Fibroblast of skin of right quadriceps (primary cell): Measurements from ENCODE around the gene STAG3.
"Not testable (repeated sequence)": the region's sequence is repeated elsewhere in the genome, so short reads cannot be mapped to it uniquely, and the experiment has no call there.

Source experiments
- DNase-seq: peaks from one replicate; pipeline ENCODE4 v3.0.0-alpha.2; 2013

Gene STAG3

GRCh38 chr7:100176096-100177044 lies 1.3 kb upstream of the STAG3 start:
- DNase-seq: no peak

GRCh38 chr7:100180084-100180483 lies 2.4 kb downstream of the STAG3 start:
- DNase-seq: not testable (repeated sequence)

GRCh38 chr7:100182616-100183015 lies 4.9 kb downstream of the STAG3 start:
- not testable (repeated sequence) for DNase-seq

GRCh38 chr7:100183090-100183489 lies 5.4 kb downstream of the STAG3 start:
- DNase-seq: not testable (repeated sequence)

- DNase-seq: no peak
These were observed 8.0 kb downstream of the STAG3 start for GRCh38 chr7:100185726-100186125.

- no peak for DNase-seq
These were observed 11.3 kb downstream of the STAG3 start for GRCh38 chr7:100189061-100189460.

- peak; percentile 65 for DNase-seq
These were observed 12.5 kb downstream of the STAG3 start for GRCh38 chr7:100190048-100190711.

GRCh38 chr7:100191775-100192174 lies 14.1 kb downstream of the STAG3 start:
- peak; percentile 55 for DNase-seq

- not testable (repeated sequence) for DNase-seq
These were observed 14.7 kb downstream of the STAG3 start for GRCh38 chr7:100192281-100192862.

- no peak for DNase-seq
These were observed 15.3 kb downstream of the STAG3 start for GRCh38 chr7:100192969-100193368.

- no peak for DNase-seq
These were observed 17.5 kb downstream of the STAG3 start for GRCh38 chr7:100195222-100195621.

GRCh38 chr7:100195901-100196322 lies 18.2 kb downstream of the STAG3 start:
- not testable (repeated sequence) for DNase-seq

GRCh38 chr7:100198266-100198665 lies 20.5 kb downstream of the STAG3 start:
- DNase-seq: no peak

GRCh38 chr7:100200693-100201092 lies 23.0 kb downstream of the STAG3 start:
- no peak for DNase-seq

- DNase-seq: no peak
These were observed 26.7 kb downstream of the STAG3 start for GRCh38 chr7:100204454-100204853.

GRCh38 chr7:100208911-100209408 lies 31.2 kb downstream of the STAG3 start:
- DNase-seq: no peak

GRCh38 chr7:100209493-100209892 lies 31.8 kb downstream of the STAG3 start:
- no peak for DNase-seq

GRCh38 chr7:100210805-100211204 lies 33.1 kb downstream of the STAG3 start:
- no peak for DNase-seq

GRCh38 chr7:100211342-100211780 lies 33.6 kb downstream of the STAG3 start:
- DNase-seq: no peak

GRCh38 chr7:100212631-100213286 lies 35.0 kb downstream of the STAG3 start:
- no peak for DNase-seq

- no peak for DNase-seq
These were observed 36.0 kb downstream of the STAG3 start for GRCh38 chr7:100213672-100214071.

GRCh38 chr7:100214356-100214755 lies 36.6 kb downstream of the STAG3 start:
- DNase-seq: not testable (repeated sequence)

GRCh38 chr7:100215895-100216294 lies 38.2 kb downstream of the STAG3 start:
- peak; percentile 21 for DNase-seq
